H9 (cell line): ENCODE results near the gene CCDC60. TPM values are rescaled to one million over a fixed set of nuclear protein-coding genes. Genes with fewer than 3 reads are reported as not detected.

Source experiments
- DNase-seq: peaks from one replicate; pipeline ENCODE4 v3.0.0-alpha.2; 2017
- H2AFZ ChIP-seq: one replicate; pipeline ENCODE4 v1.6.1; 2013; ENCODE audit warnings: mild to moderate bottlenecking, low read length, control low read depth, moderate library complexity
- H2AK5ac ChIP-seq: 2 replicates; pipeline ENCODE4 v1.6.1; 2013; ENCODE audit warnings: low read length, control low read depth, mixed read lengths; ENCODE audit not compliant: insufficient read length
- H2BK120ac ChIP-seq: one replicate; pipeline ENCODE4 v1.6.1; 2013; ENCODE audit warnings: low read depth, mild to moderate bottlenecking, low read length, control low read depth, inconsistent platforms; ENCODE audit not compliant: poor library complexity, severe bottlenecking
- H2BK12ac ChIP-seq: 2 replicates; pipeline ENCODE4 v1.6.1; 2013; ENCODE audit warnings: low read length, control low read depth, mixed read lengths, low read depth; ENCODE audit not compliant: insufficient read length
- H2BK15ac ChIP-seq: 2 replicates; pipeline ENCODE4 v1.6.1; 2013; ENCODE audit warnings: low read depth, low read length, control low read depth
- H2BK20ac ChIP-seq: one replicate; pipeline ENCODE4 v1.6.1; 2013; ENCODE audit warnings: low read depth, mild to moderate bottlenecking, low read length, control low read depth, inconsistent platforms; ENCODE audit not compliant: poor library complexity, severe bottlenecking
- H2BK5ac ChIP-seq: 2 replicates; pipeline ENCODE4 v1.6.1; 2013; ENCODE audit warnings: low read length, control low read depth, mixed read lengths; ENCODE audit not compliant: insufficient read length
- H3K14ac ChIP-seq: 2 replicates; pipeline ENCODE4 v1.6.1; 2013; ENCODE audit warnings: low read length, control low read depth; ENCODE audit not compliant: insufficient read depth
- H3K18ac ChIP-seq: 2 replicates; pipeline ENCODE4 v1.6.1; 2013; ENCODE audit warnings: low read depth, mild to moderate bottlenecking, mixed read lengths, low read length, control low read depth; ENCODE audit not compliant: insufficient read length
- H3K23ac ChIP-seq: 2 replicates; pipeline ENCODE4 v1.6.1; 2013; ENCODE audit warnings: low read length, control low read depth, mixed read lengths, low read depth; ENCODE audit not compliant: insufficient read length
- H3K23me2 ChIP-seq: 2 replicates; pipeline ENCODE4 v1.6.1; 2013; ENCODE audit warnings: low read depth, mild to moderate bottlenecking, mixed read lengths, low read length, control low read depth; ENCODE audit not compliant: insufficient read length, poor library complexity, severe bottlenecking
- H3K27ac ChIP-seq: 2 replicates; pipeline ENCODE4 v1.5.1; 2013; ENCODE audit warnings: low read length, control low read depth, mixed read lengths, low read depth; ENCODE audit not compliant: insufficient read length
- H3K27me3 ChIP-seq: 2 replicates; pipeline ENCODE4 v1.6.1; 2013; ENCODE audit warnings: low read length, control low read depth, inconsistent platforms; ENCODE audit not compliant: insufficient read depth
- H3K4ac ChIP-seq: 2 replicates; pipeline ENCODE4 v1.6.1; 2013; ENCODE audit warnings: low read depth, mild to moderate bottlenecking, control low read depth, inconsistent platforms, low read length, moderate library complexity
- H3K4me1 ChIP-seq: 2 replicates; pipeline ENCODE4 v1.6.1; 2013; ENCODE audit warnings: low read length, control low read depth, inconsistent platforms; ENCODE audit not compliant: insufficient read depth
- H3K4me2 ChIP-seq: 2 replicates; pipeline ENCODE4 v1.6.1; 2013; ENCODE audit warnings: low read length, control low read depth, mixed read lengths; ENCODE audit not compliant: insufficient read length, insufficient read depth
- H3K56ac ChIP-seq: 2 replicates; pipeline ENCODE4 v1.6.1; 2013; ENCODE audit warnings: low read depth, mild to moderate bottlenecking, mixed read lengths, low read length, control low read depth; ENCODE audit not compliant: insufficient read length
- H3K79me1 ChIP-seq: 2 replicates; pipeline ENCODE4 v1.6.1; 2013; ENCODE audit warnings: low read depth, mild to moderate bottlenecking, moderate library complexity, low read length, control low read depth, inconsistent platforms; ENCODE audit not compliant: insufficient read depth, poor library complexity, severe bottlenecking
- H3K79me2 ChIP-seq: 2 replicates; pipeline ENCODE4 v1.6.1; 2013; ENCODE audit warnings: low read length, control low read depth, inconsistent platforms; ENCODE audit not compliant: insufficient read depth
- H3K9ac ChIP-seq: 2 replicates; pipeline ENCODE4 v1.6.1; 2013; ENCODE audit warnings: low read length, control low read depth, mixed read lengths; ENCODE audit not compliant: insufficient read length; ENCODE audit errors: extremely low read depth
- H3K9me3 ChIP-seq: one replicate; pipeline ENCODE4 v1.6.1; 2013; ENCODE audit warnings: low read depth, low read length, inconsistent platforms; ENCODE audit not compliant: control insufficient read depth
- H3T11ph ChIP-seq: one replicate; pipeline ENCODE4 v1.6.1; 2013; ENCODE audit warnings: mild to moderate bottlenecking, low read length, control low read depth, inconsistent platforms
- H4K20me1 ChIP-seq: one replicate; pipeline ENCODE4 v1.6.1; 2013; ENCODE audit not compliant: control insufficient read depth, insufficient read length, insufficient read depth
- H4K5ac ChIP-seq: 2 replicates; pipeline ENCODE4 v1.6.1; 2013; ENCODE audit warnings: low read depth, mild to moderate bottlenecking, mixed read lengths, low read length, control low read depth; ENCODE audit not compliant: insufficient read length
- H4K8ac ChIP-seq: replicated peaks from 2 replicates; pipeline ENCODE4 v1.6.1; 2013; ENCODE audit warnings: low read length, control low read depth, mixed read lengths, low read depth; ENCODE audit not compliant: insufficient read length
- H4K91ac ChIP-seq: 2 replicates; pipeline ENCODE4 v1.6.1; 2013; ENCODE audit warnings: low read depth, mild to moderate bottlenecking, moderate library complexity, mixed read lengths, low read length, control low read depth; ENCODE audit not compliant: insufficient read length
- H3K27ac Mint-ChIP-seq, 3 experiments: 2 replicates in 2 of 3; 3 replicates in 1 of 3; pipeline ENCODE4 v1.8.0; 2020 to 2021; ENCODE audit warnings: mixed read lengths in 3 of 3, mild to moderate bottlenecking in 1 of 3, moderate library complexity in 1 of 3
- H3K27me3 Mint-ChIP-seq: 2 replicates; pipeline ENCODE4 v1.8.0; 2021; ENCODE audit warnings: low read depth, mild to moderate bottlenecking, moderate library complexity, mixed read lengths
- H3K36me3 Mint-ChIP-seq, 3 experiments: 2 replicates in 2 of 3; 3 replicates in 1 of 3; pipeline ENCODE4 v1.8.0; 2020 to 2021; ENCODE audit warnings: low read depth in 3 of 3, mixed read lengths in 3 of 3; ENCODE audit not compliant: insufficient read depth in 1 of 3
- H3K4me1 Mint-ChIP-seq, 2 experiments: 2 replicates each; pipeline ENCODE4 v1.8.0; 2020; ENCODE audit warnings: mixed read lengths in 2 of 2
- H3K4me3 Mint-ChIP-seq, 2 experiments: 2 replicates in 1 of 2; 3 replicates in 1 of 2; pipeline ENCODE4 v1.8.0; 2020 to 2021; ENCODE audit warnings: mild to moderate bottlenecking in 2 of 2, mixed read lengths in 2 of 2, moderate library complexity in 1 of 2
- H3K9me3 Mint-ChIP-seq, 2 experiments: 2 replicates in 1 of 2; 3 replicates in 1 of 2; pipeline ENCODE4 v1.8.0; 2020; ENCODE audit warnings: mild to moderate bottlenecking in 2 of 2, mixed read lengths in 2 of 2, moderate library complexity in 1 of 2
- CTCF ChIP-seq: fragments of 200-600 bp; sonication (generic); conservative IDR thresholded peaks from 3 replicates; pipeline ENCODE4 v1.8.0; 2021; ENCODE audit warnings: antibody characterized with exemption, mild to moderate bottlenecking
- WGBS: extraction: QIAGEN DNeasy Blood & Tissue Kit; methylation state at CpG from one replicate; pipeline ENCODE4 v1.1.7; 2013; ENCODE audit warnings: missing lambda C conversion rate, low lambda C conversion rate, mixed read lengths; ENCODE audit not compliant: insufficient read length; ENCODE audit errors: extremely low coverage; 5-methylcytosine and 5-hydroxymethylcytosine counted together
- total RNA-seq: library from RNA; stranded (reverse); gene quantifications from 2 replicates; pipeline ENCODE4 v1.2.1, GENCODE V29; 2021

The CCDC60 gene
- total RNA-seq, 1 experiment from 2014 or later: 0.44 TPM

DNA sequence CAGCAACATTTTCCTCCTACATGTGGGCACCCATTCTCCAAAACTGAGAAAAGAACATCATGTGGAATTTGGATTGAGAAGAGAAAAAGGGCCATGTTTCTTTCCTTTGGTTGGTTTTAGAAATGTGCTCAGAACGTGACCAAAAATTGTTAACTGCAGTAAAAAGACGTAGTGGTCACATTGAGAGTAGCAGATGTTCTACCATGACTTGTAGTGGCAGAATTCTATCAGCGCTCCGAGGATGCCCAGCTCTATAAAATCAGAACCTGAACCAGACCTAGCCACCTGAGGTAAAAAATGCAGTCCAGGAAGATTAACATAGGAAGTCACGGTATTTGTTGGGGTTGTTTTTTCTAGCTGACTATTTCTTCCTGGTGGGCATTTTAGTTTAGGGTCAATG lies 157.3 kb downstream of the CCDC60 start:
- no peak overlapping the region for H2AFZ ChIP-seq
- Mint-ChIP-seq H3K4me3 (no peak overlapping the region), H3K4me1 (peaks cover 7% of the 10 kb centered on the region in 2 experiments), H3K9me3 (peaks cover 0 to 6% of the 10 kb centered on the region in 2 experiments; a peak in 1 of 5 replicates), H3K27ac (no peak overlapping the region), H3K27me3 (peaks cover 5% of the 10 kb centered on the region), H3K36me3 (no peaks in the 10 kb centered on the region)
- H4K5ac ChIP-seq: no peak overlapping the region
- H3K4me2 ChIP-seq: no peak overlapping the region
- H2BK5ac ChIP-seq: no peak overlapping the region
- no peak overlapping the region for H2AK5ac ChIP-seq
- H3K56ac ChIP-seq: no peak overlapping the region
- no peak overlapping the region for H2BK120ac ChIP-seq
- no peak overlapping the region for H3K9ac ChIP-seq
- H4K91ac ChIP-seq: no peak overlapping the region
- peaks cover 3% of the 10 kb centered on the region; the same call in 1 of the 2 replicates for H3K4me1 ChIP-seq
- no peaks in the 10 kb centered on the region for H4K20me1 ChIP-seq
- H3K18ac ChIP-seq: no peak overlapping the region
- H2BK15ac ChIP-seq: no peak overlapping the region
- H3K4ac ChIP-seq: no peak overlapping the region
- no peak overlapping the region for H4K8ac ChIP-seq
- no peak overlapping the region for H3K27ac ChIP-seq
- WGBS: no CpG with 5 or more reads among the region's 5 CpGs
- H3K14ac ChIP-seq: no peak overlapping the region
- TF ChIP-seq CTCF: no peak
- H3K9me3 ChIP-seq: no peaks in the 10 kb centered on the region
- H3K79me2 ChIP-seq: no peaks in the 10 kb centered on the region
- DNase-seq: no peak
- no peak overlapping the region for H2BK20ac ChIP-seq
- no peaks in the 10 kb centered on the region for H3K79me1 ChIP-seq
- H3K23ac ChIP-seq: no peak overlapping the region
- no peak overlapping the region for H2BK12ac ChIP-seq
- H3K23me2 ChIP-seq: no peaks in the 10 kb centered on the region
- no peak overlapping the region for H3T11ph ChIP-seq
- H3K27me3 ChIP-seq: no peaks in the 10 kb centered on the region
